ENCODE measurements around the gene DCLRE1B.

DCLRE1B gene

DNA sequence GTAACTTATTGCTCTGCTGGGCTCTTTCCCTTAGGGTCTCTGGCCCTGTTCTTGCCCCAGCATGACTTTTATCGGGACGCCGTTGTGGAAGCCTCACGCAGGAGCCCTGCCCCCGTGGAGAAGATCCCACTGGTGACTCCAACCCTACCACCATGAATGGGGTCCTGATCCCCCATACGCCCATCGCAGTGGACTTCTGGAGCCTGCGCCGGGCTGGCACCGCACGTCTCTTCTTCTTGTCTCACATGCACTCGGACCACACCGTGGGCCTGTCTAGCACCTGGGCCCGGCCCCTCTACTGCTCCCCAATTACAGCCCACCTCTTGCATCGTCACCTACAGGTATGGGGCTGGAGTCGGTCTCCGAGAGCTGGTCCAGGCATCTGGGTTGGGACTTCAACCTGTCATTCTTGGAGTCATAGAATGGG, 322 bp downstream of the DCLRE1B start (continued):
- TF ChIP-seq REST (tag by site-specific recombination; IDR thresholded peaks at IDR 0.05) (peak; percentile 52; the same call in 1 of the 2 replicates), ZNF555 (tag by site-specific recombination; conservative IDR thresholded peaks at IDR 0.05) (no peak), ZNF341 (tag by site-specific recombination; IDR thresholded peaks at IDR 0.05; ENCODE audit: low read depth) (no peak), ELK4 (IDR thresholded peaks at IDR 0.05; ENCODE audit: borderline replicate concordance, low read depth, low read length) (no peak), ZNF76 (tag by site-specific recombination; IDR thresholded peaks at IDR 0.05; ENCODE audit: borderline replicate concordance, low read depth) (no peak; the same call in 1 of the 2 replicates), ZNF510 (tag by site-specific recombination; IDR thresholded peaks at IDR 0.05; ENCODE audit: insufficient replicate concordance) (no peak), ZFP41 (tag by site-specific recombination; IDR thresholded peaks at IDR 0.05; ENCODE audit: borderline replicate concordance) (no peak), ZNF658 (tag by site-specific recombination; IDR thresholded peaks at IDR 0.05) (no peak), ZNF140 (tag by site-specific recombination; IDR thresholded peaks at IDR 0.05) (no peak), ZNF26 (tag by site-specific recombination; IDR thresholded peaks at IDR 0.05) (no peak), ZNF184 (tag by site-specific recombination; IDR thresholded peaks at IDR 0.05) (no peak), ZNF146 (tag by site-specific recombination; IDR thresholded peaks at IDR 0.05) (no peak), GLI2 (tag by site-specific recombination; IDR thresholded peaks at IDR 0.05; ENCODE audit: borderline replicate concordance, low read depth) (no peak), KLF9 (tag by site-specific recombination; IDR thresholded peaks at IDR 0.05; ENCODE audit: low read depth) (peak; percentile 34; the same call in 1 of the 2 replicates), SALL2 (tag by site-specific recombination; IDR thresholded peaks at IDR 0.05; ENCODE audit: borderline replicate concordance) (no peak), ZNF16 (tag by site-specific recombination; IDR thresholded peaks at IDR 0.05; ENCODE audit: low read depth) (no peak), HOXD13 (CRISPR knock-in tag; IDR thresholded peaks at IDR 0.05; ENCODE audit: borderline replicate concordance) (no peak), KLF10 (tag by site-specific recombination; IDR thresholded peaks at IDR 0.05) (no peak), ZNF311 (tag by site-specific recombination; IDR thresholded peaks at IDR 0.05; ENCODE audit: borderline replicate concordance) (no peak), ZNF23 (tag by site-specific recombination; IDR thresholded peaks at IDR 0.05; ENCODE audit: borderline replicate concordance) (no peak), ZNF596 (tag by site-specific recombination; IDR thresholded peaks at IDR 0.05) (no peak), HOXC10 (CRISPR knock-in tag; IDR thresholded peaks at IDR 0.05) (no peak), ZNF174 (tag by site-specific recombination; IDR thresholded peaks at IDR 0.05) (no peak), ZNF626 (tag by site-specific recombination; IDR thresholded peaks at IDR 0.05) (no peak), ZNF394 (tag by site-specific recombination; IDR thresholded peaks at IDR 0.05; ENCODE audit: borderline replicate concordance) (0 out of 2 replicates have a peak, but pooled peaks have one; percentile 7), ZNF239 (tag by site-specific recombination; IDR thresholded peaks at IDR 0.05) (no peak), OSR2 (tag by site-specific recombination; IDR thresholded peaks at IDR 0.05) (no peak), ZNF155 (tag by site-specific recombination; IDR thresholded peaks at IDR 0.05) (no peak), GLIS2 (tag by site-specific recombination; IDR thresholded peaks at IDR 0.05) (peak; percentile 15; the same call in 1 of the 2 replicates), SP2 (tag by site-specific recombination; IDR thresholded peaks at IDR 0.05) (no peak), WT1 (tag by site-specific recombination; IDR thresholded peaks at IDR 0.05) (no peak; the same call in 1 of the 2 replicates), ZNF623 (tag by site-specific recombination; IDR thresholded peaks at IDR 0.05) (no peak)
- TF ChIP-seq, protein P1, sequence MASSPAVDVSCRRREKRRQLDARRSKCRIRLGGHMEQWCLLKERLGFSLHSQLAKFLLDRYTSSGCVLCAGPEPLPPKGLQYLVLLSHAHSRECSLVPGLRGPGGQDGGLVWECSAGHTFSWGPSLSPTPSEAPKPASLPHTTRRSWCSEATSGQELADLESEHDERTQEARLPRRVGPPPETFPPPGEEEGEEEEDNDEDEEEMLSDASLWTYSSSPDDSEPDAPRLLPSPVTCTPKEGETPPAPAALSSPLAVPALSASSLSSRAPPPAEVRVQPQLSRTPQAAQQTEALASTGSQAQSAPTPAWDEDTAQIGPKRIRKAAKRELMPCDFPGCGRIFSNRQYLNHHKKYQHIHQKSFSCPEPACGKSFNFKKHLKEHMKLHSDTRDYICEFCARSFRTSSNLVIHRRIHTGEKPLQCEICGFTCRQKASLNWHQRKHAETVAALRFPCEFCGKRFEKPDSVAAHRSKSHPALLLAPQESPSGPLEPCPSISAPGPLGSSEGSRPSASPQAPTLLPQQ (tag by site-specific recombination; IDR thresholded peaks at IDR 0.05): 0 out of 2 replicates have a peak, but pooled peaks have one; percentile 14

All from HEK293 (cell line).